Measurements from ENCODE around the gene HOXC9.

Gene HOXC9

DNA sequence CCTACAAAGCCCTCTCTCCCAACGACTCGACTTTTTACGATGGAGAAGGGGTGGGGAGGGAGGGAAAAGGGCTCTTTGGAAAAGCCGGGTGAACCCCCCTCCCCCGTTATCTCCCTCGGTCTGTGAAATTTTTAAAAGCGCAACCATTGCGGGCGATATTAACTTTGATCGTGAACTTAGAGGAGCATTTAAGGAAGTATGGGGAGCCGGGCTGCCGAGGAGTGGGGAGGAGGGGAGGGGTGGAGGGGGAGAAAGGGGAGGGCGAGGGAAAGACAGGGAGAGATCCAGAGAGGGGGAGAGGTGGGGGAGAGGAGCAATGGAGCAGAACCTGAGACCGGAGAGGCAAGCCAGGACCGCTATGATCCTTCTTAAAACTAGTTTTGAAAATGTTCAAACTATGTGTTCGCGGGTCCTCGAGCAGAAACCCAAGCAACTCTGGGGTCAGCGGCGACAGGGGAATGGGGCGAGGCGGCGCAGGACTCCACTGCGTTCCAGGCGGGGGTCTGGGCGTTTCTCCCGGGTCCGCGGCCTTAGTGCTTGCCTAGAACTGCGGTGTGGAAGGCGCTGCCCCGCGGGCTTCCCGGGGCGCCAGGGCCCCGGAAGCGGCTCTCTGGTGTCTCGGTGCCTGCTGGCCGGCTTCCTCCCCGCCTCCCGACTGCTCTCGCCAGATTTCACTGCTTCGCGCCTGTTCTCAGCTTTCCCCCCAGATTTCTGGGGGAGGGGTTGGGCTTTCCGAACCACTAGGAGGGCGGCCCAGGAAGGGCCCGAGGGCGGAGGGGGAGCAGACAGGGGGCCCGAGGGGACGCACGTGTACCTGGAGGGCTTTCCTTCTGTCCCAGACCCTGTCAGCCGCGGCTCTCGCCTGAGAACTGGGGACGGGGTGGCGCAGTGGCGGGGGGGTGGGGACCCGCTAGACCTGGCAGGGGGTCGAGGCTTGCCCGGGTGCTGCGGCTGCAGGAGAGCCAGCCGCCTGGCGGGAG, 25.6 kb upstream of the HOXC9 start, which contains the start of gene HOTAIR:
TSS of gene HOTAIR (minus strand) at position 871 of the 980 bp plus-strand sequence.
- TF ChIP-seq, protein P1, sequence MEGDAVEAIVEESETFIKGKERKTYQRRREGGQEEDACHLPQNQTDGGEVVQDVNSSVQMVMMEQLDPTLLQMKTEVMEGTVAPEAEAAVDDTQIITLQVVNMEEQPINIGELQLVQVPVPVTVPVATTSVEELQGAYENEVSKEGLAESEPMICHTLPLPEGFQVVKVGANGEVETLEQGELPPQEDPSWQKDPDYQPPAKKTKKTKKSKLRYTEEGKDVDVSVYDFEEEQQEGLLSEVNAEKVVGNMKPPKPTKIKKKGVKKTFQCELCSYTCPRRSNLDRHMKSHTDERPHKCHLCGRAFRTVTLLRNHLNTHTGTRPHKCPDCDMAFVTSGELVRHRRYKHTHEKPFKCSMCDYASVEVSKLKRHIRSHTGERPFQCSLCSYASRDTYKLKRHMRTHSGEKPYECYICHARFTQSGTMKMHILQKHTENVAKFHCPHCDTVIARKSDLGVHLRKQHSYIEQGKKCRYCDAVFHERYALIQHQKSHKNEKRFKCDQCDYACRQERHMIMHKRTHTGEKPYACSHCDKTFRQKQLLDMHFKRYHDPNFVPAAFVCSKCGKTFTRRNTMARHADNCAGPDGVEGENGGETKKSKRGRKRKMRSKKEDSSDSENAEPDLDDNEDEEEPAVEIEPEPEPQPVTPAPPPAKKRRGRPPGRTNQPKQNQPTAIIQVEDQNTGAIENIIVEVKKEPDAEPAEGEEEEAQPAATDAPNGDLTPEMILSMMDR (IDR thresholded peaks at IDR 0.05; ENCODE audit: extremely low read depth, missing control alignments): no peak
- peak; percentile 78 for DNase-seq (ENCODE audit: low spot score)

DNA sequence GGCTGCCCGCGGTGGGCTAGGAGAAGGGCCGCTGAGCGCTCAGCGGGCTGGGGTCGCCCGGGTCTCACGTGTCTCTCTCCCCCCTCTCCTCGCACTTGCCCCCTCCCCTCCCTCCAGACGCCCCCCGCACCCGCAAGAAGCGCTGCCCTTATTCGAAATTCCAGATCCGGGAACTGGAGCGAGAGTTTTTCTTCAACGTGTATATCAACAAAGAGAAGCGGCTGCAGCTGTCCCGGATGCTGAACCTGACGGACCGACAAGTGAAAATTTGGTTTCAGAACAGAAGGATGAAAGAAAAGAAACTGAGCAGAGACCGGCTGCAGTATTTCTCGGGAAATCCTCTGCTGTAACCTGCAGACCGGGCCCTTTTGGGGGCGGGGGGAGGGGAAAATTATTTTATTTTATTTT, 24.9 kb upstream of the HOXC9 start:
- TF ChIP-seq, protein P1 (IDR thresholded peaks at IDR 0.05; ENCODE audit: extremely low read depth, missing control alignments): no peak
- no peak for DNase-seq (ENCODE audit: low spot score)

DNA sequence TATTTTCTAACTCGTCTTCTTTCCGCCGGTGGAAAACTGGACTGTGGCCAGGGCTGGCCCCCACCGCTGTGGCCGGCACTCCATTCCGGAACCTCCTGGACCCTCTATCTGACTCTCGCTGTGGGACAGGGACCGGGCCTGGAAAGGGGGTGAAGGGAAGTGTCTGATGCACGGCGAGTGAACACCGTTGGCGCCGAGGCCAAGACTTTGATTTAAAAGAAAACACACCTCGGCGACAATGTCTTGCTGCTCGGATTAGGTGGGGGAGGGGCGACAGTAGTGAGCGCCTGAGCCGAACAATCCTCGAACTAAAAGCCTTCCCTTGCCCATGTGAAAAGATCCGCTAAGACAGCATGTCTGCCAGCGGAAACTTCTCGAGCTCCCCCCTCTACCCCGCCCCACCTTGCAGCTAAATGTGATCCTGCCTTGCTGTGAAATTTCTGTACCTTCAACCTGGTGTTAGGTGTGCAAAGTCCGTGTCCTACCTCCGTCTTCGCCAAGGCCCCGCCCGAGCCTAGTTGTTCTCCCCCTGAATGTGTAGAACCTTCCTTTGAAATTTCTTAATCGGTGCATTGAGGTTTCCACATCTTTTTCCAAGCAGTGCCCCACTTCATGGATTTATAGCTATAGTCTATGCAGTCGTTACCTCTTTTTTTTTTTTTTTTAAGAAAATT, 24.3 kb upstream of the HOXC9 start:
- TF ChIP-seq, protein P1 (IDR thresholded peaks at IDR 0.05; ENCODE audit: extremely low read depth, missing control alignments): no peak
- no peak for DNase-seq (ENCODE audit: low spot score)

DNA sequence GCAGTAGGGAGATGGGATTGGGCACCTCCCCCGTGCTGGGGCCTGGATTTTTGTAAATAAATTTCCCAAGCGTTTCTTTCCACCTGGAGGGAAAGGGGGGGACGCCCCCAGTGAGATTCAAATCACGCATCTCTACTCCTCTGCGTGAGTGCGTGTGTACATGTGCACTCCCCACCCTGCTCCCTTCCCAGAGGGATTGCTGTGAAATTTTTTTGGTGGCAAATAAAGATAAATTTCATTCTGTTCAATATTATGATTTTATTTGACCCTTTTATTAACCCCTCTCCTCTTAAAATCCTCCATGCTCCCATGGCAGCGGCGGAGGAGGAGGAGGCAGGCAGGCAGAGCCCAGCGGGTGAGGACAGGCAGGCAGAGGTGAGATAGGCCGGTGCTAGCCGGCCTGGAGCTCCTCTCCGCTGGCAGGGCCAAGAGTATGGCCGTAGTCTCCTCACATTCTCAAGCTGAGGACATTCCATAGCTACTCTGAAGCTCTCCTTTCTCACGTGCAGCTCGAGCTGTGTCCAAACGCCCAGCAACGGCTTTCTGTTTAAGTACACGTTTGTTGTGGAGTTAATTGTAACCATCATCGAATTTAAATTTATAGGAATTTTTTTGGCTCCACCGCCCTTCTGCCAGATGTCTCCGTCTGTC, 23.7 kb upstream of the HOXC9 start:
- DNase-seq (ENCODE audit: low spot score): no peak
- TF ChIP-seq, protein P1 (IDR thresholded peaks at IDR 0.05; ENCODE audit: extremely low read depth, missing control alignments): no peak

DNA sequence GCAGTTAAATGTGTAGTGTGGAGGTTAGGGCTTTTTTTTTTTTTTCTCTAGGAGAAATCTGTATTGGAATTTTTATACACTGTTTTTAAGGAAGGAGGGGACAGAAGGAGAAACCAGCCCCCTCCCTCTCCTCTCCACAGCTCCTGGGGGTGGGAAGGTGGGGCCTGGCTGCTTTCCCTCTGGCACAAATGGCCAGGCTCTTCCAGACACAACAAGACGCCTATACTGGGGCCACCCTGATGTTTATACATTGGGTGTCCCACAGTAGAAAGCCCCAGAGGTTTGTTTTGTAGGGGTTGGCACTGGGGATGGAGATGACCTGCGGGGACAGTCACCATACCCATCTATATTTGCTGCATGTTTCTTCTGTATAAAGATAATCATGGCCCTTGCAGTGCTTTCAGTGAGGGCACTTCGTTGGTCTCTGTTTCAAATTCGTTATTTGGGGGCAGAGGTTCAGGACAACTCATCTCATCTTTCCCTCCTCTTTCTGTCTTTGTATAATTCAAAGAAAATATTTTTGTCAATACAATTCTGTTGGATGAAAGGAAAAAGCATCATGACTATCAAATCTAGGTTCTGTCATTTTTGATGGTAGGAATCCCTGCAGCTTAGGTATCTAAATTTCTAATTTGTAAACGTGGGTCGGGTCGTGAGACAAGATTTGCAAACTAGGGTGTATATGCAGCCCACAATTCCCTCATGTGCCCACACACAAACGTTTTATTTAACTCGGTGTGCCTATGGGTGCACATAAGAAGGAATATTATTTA, 23.0 kb upstream of the HOXC9 start:
- DNase-seq (ENCODE audit: low spot score): no peak
- TF ChIP-seq, protein P1 (IDR thresholded peaks at IDR 0.05; ENCODE audit: extremely low read depth, missing control alignments): no peak

DNA sequence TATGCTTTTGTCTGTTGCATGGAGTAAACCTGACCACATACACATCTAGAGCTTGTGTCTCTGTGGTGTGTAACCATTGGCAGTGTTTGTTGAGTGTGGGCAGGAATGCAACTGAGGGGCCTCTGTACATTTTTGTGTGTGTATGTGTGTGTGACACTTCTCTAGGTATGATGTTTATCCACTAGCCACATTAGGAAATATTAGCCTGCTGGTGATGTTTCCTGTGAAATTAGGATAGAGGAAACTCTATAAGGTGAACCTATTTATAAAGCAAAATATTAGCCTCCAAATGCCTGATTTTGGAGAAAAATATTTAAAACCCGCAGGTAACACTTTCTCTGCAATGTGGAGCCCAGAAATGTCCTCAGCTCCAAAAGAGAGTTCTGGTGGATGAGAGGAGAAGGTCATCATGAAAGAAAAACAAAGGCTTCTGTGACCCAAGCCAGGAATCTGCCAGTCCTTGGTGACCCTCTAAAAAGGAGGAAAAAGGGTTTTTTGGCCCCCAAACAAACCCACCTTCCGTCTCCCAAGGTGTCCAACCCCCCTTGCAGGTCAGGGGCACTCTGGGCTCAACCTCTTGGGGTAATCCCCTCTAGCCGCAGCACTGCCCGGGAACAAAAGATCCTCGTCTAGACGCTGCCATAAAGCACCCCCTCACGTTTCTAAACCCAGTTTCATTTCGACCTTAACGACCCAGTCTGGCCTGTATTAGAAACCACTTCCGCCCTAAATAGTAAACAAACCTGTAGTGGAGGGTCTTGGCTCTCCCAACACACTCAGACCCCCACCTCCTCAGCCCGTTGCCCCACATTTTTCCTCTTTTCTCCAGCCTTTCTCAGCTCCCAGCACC, 22.1 kb upstream of the HOXC9 start:
- no peak for DNase-seq (ENCODE audit: low spot score)
- TF ChIP-seq, protein P1 (IDR thresholded peaks at IDR 0.05; ENCODE audit: extremely low read depth, missing control alignments): no peak
